K562 (cell line): ENCODE results near the gene ZMIZ1. TPM values are rescaled to one million over a fixed set of nuclear protein-coding genes. Genes with fewer than 3 reads are reported as not detected.

ENCODE experiments used
- CBFB ChIP-seq: sonication (generic); formaldehyde crosslinking; IDR thresholded peaks from 2 replicates; pipeline ENCODE4 v1.4.0; 2020; ENCODE audit warnings: mild to moderate bottlenecking, missing genetic modification reagents
- HMG20B ChIP-seq: fragments of 250-450 bp; sonication (Bioruptor Pico); IDR thresholded peaks from 2 replicates; pipeline ENCODE4 v1.5.0; 2021; ENCODE audit warnings: mild to moderate bottlenecking
- MTA3 ChIP-seq: fragments of 450-650 bp; formaldehyde crosslinking; IDR thresholded peaks from 2 replicates; pipeline ENCODE4 v1.6.1; 2017; ENCODE audit warnings: mild to moderate bottlenecking, borderline replicate concordance
- SMAD1 ChIP-seq: fragments of 150-350 bp; IDR thresholded peaks from 2 replicates; pipeline ENCODE4 v1.6.1; 2014; ENCODE audit warnings: low read length, low read depth; ENCODE audit not compliant: partially characterized antibody
- SMAD3 ChIP-seq: fragments of 450-650 bp; formaldehyde crosslinking; conservative IDR thresholded peaks from 2 replicates; pipeline ENCODE4 v1.4.0; 2020; ENCODE audit warnings: mild to moderate bottlenecking
- TEAD1 ChIP-seq, 2 experiments: fragments of 450-650 bp in 1 of 2; sonication (generic) in 1 of 2; formaldehyde crosslinking; IDR thresholded peaks; 2 replicates each; pipeline versions ENCODE4 v1.4.0 to v1.8.0; 2020 to 2022; ENCODE audit warnings: mild to moderate bottlenecking in 2 of 2, missing genetic modification reagents in 1 of 2
- WHSC1 ChIP-seq: IDR thresholded peaks from one replicate; pipeline ENCODE4 v1.6.1; 2012; ENCODE audit warnings: low read length, control low read depth, inconsistent platforms
- ZNF785 ChIP-seq: fragments of 250-450 bp; sonication (Bioruptor Pico); IDR thresholded peaks from 2 replicates; pipeline ENCODE4 v1.4.0; 2020; ENCODE audit warnings: mild to moderate bottlenecking
- polyA plus RNA-seq, 8 experiments: library from polyadenylated mRNA; depleted of rRNA in 4 of 8; stranded (reverse) in 5 of 8; unstranded in 3 of 8; fragments of >200 nt; fragmentation: Nextera tagmentation in 2 of 8; fragmentation: Illumina TruSeq in 1 of 8; extraction: Ambion mirVana in 2 of 8; extraction: Trizol in 1 of 8; gene quantifications; 2 replicates each; pipeline versions ENCODE4 v1.2.1 to v1.2.3, GENCODE V29; 2011 to 2014; ENCODE audit warnings: inconsistent platforms in 1 of 8, missing spikeins in 1 of 8
- total RNA-seq, 7 experiments: library from RNA; depleted of rRNA in 6 of 7; stranded (reverse); fragments of >200 nt in 6 of 7; fragmentation: Illumina TruSeq in 2 of 7; extraction: Trizol in 2 of 7; gene quantifications; 2 replicates each; pipeline versions ENCODE4 v1.2.1 to v1.2.3, GENCODE V29; 2011 to 2021; ENCODE audit warnings: low replicate concordance in 1 of 7
- TF ChIP-seq, protein P1 (sequence below): sonication (generic); formaldehyde crosslinking; IDR thresholded peaks from 2 replicates; pipeline ENCODE4 v1.4.0; 2020; ENCODE audit warnings: mild to moderate bottlenecking, missing genetic modification reagents
- TF ChIP-seq, protein P2 (sequence below): sonication (generic); formaldehyde crosslinking; IDR thresholded peaks from 2 replicates; pipeline ENCODE4 v1.8.0; 2022; ENCODE audit warnings: missing genetic modification reagents, mild to moderate bottlenecking, borderline replicate concordance
- TF ChIP-seq, protein P3 (sequence below): fragments of 250-450 bp; sonication (Bioruptor Pico); IDR thresholded peaks from 2 replicates; pipeline ENCODE4 v1.4.0; 2020
- TF ChIP-seq, protein P4 (sequence below): fragments of 450-650 bp; IDR thresholded peaks from 2 replicates; pipeline ENCODE4 v1.7.1; 2018; ENCODE audit warnings: mild to moderate bottlenecking, low read depth; ENCODE audit not compliant: partially characterized antibody
- TF ChIP-seq, protein P5 (sequence below): sonication (generic); formaldehyde crosslinking; IDR thresholded peaks from 2 replicates; pipeline ENCODE4 v1.8.1; 2023; ENCODE audit warnings: missing genetic modification reagents, mild to moderate bottlenecking, borderline replicate concordance

Gene ZMIZ1
- total and polyA plus RNA-seq, 9 of the 15 experiments (the other 6 are each of a cell fraction or from before 2014, with no cell fraction given) = 1.0 to 37.3 (median 4.3) TPM

DNA sequence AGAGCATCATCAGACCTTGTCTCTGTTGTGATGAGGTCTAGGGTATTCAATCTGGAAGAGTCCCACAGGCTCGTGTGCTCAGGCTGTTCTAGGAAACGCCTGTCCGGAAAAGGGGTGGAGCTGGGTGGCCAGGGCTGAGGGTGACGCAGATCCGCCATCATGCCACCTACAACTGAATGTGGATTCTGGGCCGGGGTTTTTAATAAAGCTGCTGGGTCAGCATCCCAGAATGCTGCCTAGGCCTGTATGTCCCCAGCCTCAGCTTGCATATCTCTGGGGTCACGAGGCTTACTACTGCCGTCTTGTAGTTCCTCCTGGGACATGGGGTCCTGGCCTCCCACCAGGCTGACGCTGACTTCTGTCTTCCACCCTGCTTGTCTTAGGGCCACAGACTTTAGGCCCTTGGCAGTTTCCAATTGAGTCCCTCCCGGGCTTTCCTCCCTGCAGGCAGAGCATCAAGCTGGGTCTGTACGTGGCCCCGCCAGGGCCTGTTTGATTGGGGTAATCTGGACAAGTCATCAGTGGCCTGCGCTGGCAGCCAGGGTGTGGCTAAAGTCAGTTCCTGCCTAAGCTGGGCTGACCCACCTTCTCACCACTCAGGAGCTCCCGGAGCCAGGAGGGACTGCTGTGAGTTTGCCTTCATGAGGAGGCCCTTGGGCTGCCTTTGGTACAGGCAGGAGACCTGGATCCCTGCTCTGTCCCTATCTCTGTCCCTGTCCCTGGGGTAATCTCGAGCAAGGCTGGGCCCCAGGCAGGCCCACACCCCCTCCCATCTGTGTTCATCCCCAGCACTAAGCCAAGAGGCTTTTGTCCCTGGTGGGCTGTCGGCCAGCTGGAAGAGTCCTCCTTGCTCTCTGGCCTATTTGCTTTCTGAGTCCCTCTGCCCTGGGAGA is 79.9 kb downstream of the ZMIZ1 start (continued):
- TF ChIP-seq CBFB (CRISPR knock-in tag) (no peak), WHSC1 (no peak), SMAD1 (no peak), ZNF785 (CRISPR knock-in tag) (no peak), HMG20B (CRISPR knock-in tag) (no peak), SMAD3 (CRISPR knock-in tag) (no peak), TEAD1 (CRISPR knock-in tag; IDR thresholded peaks at IDR 0.05) (no peak), MTA3 (peak; percentile 79)
- TF ChIP-seq, protein P1, sequence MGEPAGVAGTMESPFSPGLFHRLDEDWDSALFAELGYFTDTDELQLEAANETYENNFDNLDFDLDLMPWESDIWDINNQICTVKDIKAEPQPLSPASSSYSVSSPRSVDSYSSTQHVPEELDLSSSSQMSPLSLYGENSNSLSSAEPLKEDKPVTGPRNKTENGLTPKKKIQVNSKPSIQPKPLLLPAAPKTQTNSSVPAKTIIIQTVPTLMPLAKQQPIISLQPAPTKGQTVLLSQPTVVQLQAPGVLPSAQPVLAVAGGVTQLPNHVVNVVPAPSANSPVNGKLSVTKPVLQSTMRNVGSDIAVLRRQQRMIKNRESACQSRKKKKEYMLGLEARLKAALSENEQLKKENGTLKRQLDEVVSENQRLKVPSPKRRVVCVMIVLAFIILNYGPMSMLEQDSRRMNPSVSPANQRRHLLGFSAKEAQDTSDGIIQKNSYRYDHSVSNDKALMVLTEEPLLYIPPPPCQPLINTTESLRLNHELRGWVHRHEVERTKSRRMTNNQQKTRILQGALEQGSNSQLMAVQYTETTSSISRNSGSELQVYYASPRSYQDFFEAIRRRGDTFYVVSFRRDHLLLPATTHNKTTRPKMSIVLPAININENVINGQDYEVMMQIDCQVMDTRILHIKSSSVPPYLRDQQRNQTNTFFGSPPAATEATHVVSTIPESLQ (CRISPR knock-in tag) = no peak
- TF ChIP-seq, protein P2, sequence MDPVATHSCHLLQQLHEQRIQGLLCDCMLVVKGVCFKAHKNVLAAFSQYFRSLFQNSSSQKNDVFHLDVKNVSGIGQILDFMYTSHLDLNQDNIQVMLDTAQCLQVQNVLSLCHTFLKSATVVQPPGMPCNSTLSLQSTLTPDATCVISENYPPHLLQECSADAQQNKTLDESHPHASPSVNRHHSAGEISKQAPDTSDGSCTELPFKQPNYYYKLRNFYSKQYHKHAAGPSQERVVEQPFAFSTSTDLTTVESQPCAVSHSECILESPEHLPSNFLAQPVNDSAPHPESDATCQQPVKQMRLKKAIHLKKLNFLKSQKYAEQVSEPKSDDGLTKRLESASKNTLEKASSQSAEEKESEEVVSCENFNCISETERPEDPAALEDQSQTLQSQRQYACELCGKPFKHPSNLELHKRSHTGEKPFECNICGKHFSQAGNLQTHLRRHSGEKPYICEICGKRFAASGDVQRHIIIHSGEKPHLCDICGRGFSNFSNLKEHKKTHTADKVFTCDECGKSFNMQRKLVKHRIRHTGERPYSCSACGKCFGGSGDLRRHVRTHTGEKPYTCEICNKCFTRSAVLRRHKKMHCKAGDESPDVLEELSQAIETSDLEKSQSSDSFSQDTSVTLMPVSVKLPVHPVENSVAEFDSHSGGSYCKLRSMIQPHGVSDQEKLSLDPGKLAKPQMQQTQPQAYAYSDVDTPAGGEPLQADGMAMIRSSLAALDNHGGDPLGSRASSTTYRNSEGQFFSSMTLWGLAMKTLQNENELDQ (CRISPR knock-in tag) = no peak
- TF ChIP-seq, protein P3, sequence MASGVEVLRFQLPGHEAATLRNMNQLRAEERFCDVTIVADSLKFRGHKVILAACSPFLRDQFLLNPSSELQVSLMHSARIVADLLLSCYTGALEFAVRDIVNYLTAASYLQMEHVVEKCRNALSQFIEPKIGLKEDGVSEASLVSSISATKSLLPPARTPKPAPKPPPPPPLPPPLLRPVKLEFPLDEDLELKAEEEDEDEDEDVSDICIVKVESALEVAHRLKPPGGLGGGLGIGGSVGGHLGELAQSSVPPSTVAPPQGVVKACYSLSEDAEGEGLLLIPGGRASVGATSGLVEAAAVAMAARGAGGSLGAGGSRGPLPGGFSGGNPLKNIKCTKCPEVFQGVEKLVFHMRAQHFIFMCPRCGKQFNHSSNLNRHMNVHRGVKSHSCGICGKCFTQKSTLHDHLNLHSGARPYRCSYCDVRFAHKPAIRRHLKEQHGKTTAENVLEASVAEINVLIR (CRISPR knock-in tag) = no peak
- TF ChIP-seq, protein P4, sequence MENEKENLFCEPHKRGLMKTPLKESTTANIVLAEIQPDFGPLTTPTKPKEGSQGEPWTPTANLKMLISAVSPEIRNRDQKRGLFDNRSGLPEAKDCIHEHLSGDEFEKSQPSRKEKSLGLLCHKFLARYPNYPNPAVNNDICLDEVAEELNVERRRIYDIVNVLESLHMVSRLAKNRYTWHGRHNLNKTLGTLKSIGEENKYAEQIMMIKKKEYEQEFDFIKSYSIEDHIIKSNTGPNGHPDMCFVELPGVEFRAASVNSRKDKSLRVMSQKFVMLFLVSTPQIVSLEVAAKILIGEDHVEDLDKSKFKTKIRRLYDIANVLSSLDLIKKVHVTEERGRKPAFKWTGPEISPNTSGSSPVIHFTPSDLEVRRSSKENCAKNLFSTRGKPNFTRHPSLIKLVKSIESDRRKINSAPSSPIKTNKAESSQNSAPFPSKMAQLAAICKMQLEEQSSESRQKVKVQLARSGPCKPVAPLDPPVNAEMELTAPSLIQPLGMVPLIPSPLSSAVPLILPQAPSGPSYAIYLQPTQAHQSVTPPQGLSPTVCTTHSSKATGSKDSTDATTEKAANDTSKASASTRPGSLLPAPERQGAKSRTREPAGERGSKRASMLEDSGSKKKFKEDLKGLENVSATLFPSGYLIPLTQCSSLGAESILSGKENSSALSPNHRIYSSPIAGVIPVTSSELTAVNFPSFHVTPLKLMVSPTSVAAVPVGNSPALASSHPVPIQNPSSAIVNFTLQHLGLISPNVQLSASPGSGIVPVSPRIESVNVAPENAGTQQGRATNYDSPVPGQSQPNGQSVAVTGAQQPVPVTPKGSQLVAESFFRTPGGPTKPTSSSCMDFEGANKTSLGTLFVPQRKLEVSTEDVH = no peak
- TF ChIP-seq, protein P5, sequence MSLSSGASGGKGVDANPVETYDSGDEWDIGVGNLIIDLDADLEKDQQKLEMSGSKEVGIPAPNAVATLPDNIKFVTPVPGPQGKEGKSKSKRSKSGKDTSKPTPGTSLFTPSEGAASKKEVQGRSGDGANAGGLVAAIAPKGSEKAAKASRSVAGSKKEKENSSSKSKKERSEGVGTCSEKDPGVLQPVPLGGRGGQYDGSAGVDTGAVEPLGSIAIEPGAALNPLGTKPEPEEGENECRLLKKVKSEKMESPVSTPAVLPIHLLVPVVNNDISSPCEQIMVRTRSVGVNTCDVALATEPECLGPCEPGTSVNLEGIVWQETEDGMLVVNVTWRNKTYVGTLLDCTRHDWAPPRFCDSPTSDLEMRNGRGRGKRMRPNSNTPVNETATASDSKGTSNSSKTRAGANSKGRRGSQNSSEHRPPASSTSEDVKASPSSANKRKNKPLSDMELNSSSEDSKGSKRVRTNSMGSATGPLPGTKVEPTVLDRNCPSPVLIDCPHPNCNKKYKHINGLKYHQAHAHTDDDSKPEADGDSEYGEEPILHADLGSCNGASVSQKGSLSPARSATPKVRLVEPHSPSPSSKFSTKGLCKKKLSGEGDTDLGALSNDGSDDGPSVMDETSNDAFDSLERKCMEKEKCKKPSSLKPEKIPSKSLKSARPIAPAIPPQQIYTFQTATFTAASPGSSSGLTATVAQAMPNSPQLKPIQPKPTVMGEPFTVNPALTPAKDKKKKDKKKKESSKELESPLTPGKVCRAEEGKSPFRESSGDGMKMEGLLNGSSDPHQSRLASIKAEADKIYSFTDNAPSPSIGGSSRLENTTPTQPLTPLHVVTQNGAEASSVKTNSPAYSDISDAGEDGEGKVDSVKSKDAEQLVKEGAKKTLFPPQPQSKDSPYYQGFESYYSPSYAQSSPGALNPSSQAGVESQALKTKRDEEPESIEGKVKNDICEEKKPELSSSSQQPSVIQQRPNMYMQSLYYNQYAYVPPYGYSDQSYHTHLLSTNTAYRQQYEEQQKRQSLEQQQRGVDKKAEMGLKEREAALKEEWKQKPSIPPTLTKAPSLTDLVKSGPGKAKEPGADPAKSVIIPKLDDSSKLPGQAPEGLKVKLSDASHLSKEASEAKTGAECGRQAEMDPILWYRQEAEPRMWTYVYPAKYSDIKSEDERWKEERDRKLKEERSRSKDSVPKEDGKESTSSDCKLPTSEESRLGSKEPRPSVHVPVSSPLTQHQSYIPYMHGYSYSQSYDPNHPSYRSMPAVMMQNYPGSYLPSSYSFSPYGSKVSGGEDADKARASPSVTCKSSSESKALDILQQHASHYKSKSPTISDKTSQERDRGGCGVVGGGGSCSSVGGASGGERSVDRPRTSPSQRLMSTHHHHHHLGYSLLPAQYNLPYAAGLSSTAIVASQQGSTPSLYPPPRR (CRISPR knock-in tag) = no peak
